IPS-NIHi11 (cell line): Measurements from ENCODE around the gene ADARB2.

ENCODE experiments used
- DNase-seq: peaks from one replicate; pipeline ENCODE4 v3.0.0; 2012; ENCODE audit warnings: mixed read lengths, low spot score

The ADARB2 gene

GRCh38 chr10:1594372-1595241, 142.7 kb downstream of the ADARB2 start:
- DNase-seq = no peak

GRCh38 chr10:1591742-1592141, 145.6 kb downstream of the ADARB2 start:
- DNase-seq = no peak

GRCh38 chr10:1591045-1591444, 146.3 kb downstream of the ADARB2 start:
- no peak for DNase-seq

- DNase-seq = no peak
These were observed 148.1 kb downstream of the ADARB2 start for GRCh38 chr10:1589257-1589656.

- DNase-seq = no peak
These were observed 154.6 kb downstream of the ADARB2 start for GRCh38 chr10:1582739-1583138.

DNA sequence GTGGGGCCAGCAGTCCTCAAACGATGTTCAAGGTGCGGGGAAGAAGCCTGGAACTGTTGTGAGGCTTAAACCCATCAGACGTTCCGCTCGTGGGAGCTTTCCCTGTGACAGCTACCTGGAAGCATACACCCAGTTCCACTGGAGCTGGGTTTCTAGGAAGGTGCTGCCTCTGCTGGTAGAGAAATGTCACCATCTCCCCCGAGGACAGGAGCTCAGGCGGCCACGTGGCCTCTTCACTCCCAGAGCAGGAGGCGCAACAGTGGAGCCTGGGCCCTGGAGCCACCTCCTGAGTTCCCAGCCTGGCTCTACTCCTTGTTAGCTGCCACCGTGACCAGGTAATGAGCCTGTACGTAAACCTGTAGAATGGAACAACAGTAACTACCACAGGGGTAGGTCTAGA, 156.1 kb downstream of the ADARB2 start:
- DNase-seq = no peak

DNA sequence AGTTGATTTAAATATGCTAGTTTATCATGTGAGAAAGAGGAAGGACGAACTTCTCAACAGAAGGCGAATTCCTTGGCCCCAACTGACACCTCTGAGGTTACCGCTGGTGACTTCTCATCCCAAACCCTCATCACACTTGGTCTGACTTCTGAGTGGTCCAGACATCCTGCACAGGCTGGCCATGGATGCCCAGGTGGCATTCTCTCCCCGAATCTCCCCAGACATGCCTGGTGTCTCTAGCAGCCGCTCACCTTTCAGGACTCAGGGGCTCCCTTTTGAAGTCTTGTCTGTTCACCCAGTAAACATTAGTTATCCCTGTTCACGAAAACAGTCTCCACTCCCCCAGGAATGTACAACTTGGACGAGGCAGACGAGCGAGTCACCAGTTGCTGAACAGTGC, 157.7 kb downstream of the ADARB2 start:
- DNase-seq = no peak

DNA sequence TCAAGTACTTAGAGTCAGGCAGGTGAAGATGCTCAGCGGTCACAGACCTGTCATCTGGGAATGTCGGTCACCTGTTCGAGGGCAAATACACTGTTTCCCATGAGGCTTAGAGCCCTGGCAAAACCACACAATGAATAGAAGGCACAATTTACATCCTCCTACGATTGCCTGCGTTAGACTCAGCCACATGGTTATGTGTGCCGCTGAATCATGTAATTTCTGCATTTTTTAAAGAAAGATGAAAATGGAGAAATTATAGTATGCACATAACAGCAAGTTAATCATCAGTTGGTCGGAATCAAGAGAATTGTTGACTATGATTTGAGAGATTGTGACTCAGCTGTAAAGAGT, 158.2 kb downstream of the ADARB2 start:
- DNase-seq = no peak

DNA sequence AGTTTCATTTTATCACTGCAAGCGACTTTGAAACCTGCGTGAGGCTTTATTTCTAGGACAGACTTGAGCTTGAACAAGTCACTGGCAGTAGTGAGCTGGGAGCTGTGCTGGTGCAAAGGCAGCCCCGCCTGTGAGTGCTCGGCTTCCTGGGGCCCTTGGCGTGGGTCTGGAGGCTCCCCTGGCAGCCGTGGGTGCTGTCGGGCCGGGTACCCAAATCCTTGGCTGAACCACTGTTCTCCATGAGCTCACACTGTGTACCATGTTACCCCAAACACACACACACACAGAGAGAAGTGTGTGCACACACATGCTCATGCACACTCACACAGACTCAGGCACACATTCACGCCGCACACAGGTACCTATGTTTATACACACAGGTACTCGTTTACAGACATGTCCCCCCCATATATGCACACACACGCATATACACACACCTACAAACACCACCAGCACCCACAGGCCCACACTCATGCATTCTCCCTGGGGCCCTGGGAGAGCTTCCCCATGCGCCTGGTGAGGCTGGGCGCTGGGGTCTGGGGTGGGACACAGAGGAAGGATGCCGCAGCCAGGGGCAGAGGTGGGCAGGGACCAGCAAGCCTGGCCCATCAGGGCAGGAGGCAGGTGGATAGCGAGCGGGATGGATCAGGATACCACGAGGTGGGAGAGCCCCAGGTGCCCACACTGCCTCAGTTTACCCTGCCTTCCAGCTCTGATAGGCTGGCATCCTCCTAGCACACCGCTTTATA, 158.8 kb downstream of the ADARB2 start:
- no peak for DNase-seq

- DNase-seq = no peak
These were observed 159.4 kb downstream of the ADARB2 start for GRCh38 chr10:1577945-1578344.

DNA sequence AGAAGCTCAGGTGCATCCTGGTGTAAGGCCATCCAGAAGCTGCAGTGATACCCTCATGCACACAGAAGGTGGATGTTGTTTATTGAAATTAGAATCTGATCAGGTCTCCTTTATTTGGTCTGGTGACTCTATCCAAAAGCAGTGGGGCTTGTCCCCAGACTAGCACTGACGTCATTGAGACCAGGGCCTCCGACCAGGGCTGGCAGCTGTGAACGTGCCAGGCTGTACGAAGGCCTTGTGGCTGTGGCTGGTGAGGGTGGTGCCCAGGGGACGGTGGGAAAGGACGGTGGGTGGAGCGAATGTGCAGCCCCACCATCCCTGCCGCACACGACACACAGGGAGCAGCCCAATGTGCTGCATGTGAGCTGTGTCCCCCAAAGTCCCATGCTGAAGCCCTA, 160.0 kb downstream of the ADARB2 start:
- DNase-seq = no peak

DNA sequence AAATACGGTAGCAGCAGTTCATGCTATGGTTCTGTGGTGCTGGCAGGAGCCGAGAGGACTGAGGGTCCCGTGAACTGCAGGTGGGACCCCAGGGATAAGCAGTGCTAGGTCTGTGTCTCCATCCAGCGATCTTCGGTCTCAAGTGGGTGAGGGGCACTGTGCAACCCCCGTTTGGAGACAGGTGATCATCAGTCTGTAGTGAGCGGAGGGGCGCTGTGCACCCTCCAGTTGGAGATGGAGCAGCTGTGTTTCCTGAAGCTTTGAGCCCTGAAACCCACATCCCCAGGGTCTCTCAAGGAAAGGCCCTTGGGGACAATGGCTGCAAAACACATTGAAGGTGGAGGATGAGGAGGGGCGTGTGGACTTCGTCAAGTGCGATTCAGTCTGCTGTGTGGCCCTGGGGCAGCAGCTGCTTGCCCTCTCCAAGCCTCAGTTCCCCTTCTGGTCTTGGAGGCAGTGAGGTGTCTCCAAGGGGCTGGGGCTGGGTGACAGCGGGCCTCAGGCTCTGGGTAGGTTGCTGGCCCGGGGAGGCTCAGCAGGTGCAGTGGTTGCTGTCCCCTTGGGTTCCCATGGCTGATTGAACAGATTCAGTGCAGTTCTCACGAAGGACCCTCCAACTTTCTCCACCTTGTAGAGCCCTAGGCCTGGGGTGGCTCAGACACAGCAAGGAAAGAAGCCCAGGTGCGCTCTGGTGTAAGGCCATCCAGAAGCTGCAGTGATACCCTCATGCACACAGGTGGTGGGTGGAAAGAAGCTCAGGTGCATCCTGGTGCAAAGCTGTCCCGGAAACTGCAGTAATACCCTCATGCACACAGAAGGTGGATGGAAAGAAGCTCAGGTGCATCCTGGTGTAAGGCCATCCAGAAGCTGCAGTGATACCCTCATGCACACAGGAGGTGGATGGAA, 160.6 kb downstream of the ADARB2 start:
- no peak for DNase-seq

DNA sequence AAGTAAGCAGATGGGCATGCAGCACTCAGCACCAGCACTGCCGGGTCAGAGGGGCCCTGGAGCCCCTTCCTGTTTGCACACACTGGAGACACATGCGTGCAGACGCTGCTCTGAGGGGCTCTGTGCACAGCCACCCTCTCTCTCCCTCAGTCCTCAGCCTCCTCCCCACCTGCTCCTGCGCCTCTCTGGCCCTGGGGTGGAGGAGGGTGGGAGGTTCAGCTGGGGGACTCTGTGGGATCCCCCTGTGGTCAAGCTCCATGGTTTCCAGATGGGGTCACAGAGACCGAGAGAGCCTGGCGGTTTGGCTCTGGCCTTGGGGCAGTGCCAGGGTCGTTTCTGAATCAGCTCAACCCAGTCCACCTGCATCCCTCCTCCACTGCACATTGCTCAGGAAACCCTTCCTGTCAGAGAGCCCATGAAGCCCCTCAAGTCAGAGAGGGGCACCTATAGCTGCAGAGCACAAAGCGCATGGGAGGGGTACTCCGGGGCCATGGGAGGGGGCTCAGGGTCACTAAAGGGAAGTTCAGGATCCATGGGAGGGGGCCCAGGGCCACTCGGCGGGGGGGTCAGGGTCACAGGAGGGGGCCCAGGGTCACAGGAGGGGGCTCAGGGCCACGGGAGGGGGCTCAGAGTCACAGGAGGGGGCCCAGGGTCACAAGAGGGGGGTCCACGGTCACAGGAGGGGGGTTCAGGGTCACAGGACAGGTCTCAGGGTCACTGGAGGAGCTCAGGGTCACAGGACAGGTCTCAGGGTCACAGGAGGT, 161.7 kb downstream of the ADARB2 start:
- DNase-seq = no peak

DNA sequence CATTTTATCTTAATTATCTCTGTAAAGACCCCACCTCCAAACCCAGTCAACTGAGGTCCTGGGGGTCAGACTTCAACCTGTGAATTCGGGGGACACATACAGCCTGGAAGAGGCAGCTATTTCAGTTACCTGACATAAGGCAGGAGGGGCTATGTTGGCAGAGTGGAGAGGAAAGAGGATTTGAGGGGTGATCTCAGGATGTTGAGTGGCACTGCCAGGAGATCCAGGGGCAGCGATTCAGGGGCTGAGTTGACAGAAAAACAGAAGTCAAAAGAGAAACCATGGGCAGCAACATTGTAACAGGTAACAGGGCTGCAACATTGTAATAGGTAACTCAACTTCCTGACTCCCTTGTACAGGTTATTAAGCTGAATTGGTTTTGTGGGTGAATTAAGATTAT, 162.6 kb downstream of the ADARB2 start:
- no peak for DNase-seq

- DNase-seq = no peak
These were observed 163.3 kb downstream of the ADARB2 start for GRCh38 chr10:1573981-1574380.

GRCh38 chr10:1573334-1573969, 163.9 kb downstream of the ADARB2 start:
- no peak for DNase-seq

DNA sequence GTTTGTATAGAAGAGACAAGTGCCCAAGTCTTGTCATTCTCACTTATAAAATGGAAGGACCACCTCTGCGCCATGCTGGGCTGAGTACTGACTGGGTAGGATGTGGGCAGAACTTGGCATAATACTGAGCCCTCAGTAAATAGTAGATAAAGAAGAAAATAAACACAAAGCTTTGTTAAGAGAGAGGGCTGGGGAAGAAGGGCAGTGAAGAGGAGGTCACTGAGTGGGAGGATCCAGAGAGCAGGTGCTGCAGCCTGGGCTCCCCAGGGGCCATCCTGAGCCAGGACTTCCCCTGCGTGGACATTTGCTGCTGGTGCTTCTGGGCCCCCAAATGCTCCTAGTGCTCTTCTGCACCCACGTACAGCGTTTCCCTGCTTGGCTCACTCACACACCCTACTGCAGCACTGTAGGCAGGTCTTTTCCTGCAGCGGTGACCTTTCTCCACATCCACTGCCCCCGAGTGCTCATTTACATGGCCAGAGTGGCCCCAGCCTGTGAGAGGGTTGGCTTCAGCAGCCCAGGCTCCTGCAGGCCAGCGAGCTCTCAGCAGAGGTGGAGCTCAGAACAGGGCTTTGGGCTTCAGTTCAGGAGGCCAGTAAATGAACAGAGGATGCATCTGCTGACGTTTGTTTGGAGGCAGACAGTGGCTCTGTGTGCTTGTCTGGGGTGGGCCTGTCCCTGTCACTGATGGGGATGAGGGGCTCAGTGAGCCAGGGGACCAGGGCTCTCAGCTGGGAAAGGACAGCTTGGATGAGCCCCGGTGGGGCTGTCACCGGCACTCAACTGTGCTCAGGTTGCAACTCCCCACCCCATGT, 164.6 kb downstream of the ADARB2 start:
- DNase-seq = no peak

DNA sequence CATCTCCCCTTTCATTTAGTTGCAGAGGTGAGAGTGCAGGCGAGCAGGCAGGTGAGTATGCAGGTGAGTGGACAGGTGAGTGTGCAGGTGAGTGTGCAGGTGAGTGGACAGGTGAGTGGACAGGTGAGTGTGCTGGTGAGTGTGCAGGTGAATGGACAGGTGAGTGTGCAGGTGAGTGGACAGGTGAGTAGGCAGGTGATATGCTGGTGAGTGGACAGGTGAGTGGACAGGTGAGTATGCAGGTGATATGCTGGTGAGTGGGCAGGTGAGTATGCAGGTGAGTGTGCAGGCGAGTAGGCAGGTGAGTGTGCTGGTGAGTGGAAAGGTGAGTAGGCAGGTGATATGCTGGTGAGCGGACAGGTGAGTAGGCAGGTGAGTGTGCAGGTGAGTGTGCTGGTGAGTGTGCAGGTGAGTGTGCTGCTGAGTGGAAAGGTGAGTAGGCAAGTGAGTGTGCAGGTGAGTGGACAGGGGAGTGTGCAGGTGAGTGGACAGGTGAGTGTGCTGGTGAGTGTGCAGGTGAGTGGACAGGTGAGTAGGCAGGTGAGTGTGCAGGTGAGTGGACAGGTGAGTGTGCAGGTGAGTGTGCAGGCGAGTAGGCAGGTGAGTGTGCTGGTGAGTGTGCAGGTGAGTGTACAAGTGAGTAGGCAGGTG, 165.6 kb downstream of the ADARB2 start:
- DNase-seq = no peak

DNA sequence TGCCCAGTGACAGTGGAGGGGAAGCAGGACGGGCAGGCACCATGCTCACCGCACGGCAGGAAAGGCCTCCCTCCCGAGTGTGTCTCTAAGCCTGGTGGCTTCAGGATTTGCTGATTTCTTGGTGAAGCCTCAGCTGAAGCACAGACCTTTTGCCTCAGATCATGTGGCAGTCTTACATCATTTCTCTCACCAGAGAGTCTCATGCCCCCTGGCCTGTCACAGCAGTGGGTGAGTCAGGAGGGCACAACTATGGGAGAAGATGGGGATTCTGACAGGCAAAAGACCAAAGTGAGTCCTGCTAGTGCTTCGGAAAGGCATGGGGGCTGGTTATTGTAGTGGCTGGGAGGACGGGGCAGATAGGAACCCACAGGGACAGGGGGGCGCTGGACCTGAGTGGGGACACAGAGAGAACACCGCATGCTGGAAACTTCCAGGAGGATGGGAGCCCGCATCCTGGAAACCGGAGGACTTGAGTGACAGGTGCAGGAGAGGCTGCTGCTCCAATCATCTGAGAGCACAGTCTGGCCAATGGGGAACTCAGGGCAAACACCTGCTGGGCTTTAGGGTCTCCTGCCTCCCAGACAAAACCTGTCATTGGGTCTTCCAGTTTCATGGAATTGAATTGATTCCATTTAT, 166.8 kb downstream of the ADARB2 start:
- DNase-seq = peak; percentile 64
